Spleen (tissue), 11 donors: Measurements from ENCODE around the gene FXYD5. TPM values are rescaled to one million over a fixed set of nuclear protein-coding genes. Genes with fewer than 3 reads are reported as not detected.

Source experiments
- DNase-seq: peaks from one replicate; pipeline ENCODE4 v3.0.0-alpha.2; 2020
- H3K27ac ChIP-seq, 8 donors: fragments of 200-600 bp; sonication (generic) in 7 of 8; 1 replicate in 4 of 8; 2 replicates in 4 of 8; pipeline versions ENCODE4 v1.5.0 to v1.8.0; 2016 to 2021; ENCODE audit warnings: inconsistent platforms in 4 of 8, mild to moderate bottlenecking in 4 of 8, moderate library complexity in 1 of 8
- H3K27me3 ChIP-seq, 7 donors: fragments of 200-600 bp; sonication (generic) in 6 of 7; replicated peaks in 1 of 7; 1 replicate in 4 of 7; 2 replicates in 3 of 7; pipeline versions ENCODE4 v1.5.0 to v1.8.0; 2016 to 2021; ENCODE audit warnings: inconsistent platforms in 3 of 7, mild to moderate bottlenecking in 1 of 7
- H3K36me3 ChIP-seq, 6 donors: fragments of 200-600 bp; sonication (generic) in 5 of 6; 1 replicate in 4 of 6; 2 replicates in 2 of 6; pipeline versions ENCODE4 v1.5.0 to v1.8.0; 2016 to 2021; ENCODE audit warnings: inconsistent platforms in 2 of 6
- H3K4me1 ChIP-seq, 6 donors: fragments of 200-600 bp; sonication (generic) in 5 of 6; 1 replicate in 3 of 6; 2 replicates in 3 of 6; pipeline versions ENCODE4 v1.5.0 to v1.8.0; 2016 to 2021; ENCODE audit warnings: inconsistent platforms in 3 of 6
- H3K4me3 ChIP-seq, 8 donors: fragments of 200-600 bp; sonication (generic) in 7 of 8; 1 replicate in 4 of 8; 2 replicates in 4 of 8; pipeline versions ENCODE4 v1.5.0 to v1.8.0; 2016 to 2021; ENCODE audit warnings: inconsistent platforms in 4 of 8, mild to moderate bottlenecking in 4 of 8, moderate library complexity in 2 of 8
- H3K9me3 ChIP-seq, 8 donors: fragments of 200-600 bp; sonication (generic) in 7 of 8; 1 replicate in 4 of 8; 2 replicates in 4 of 8; pipeline versions ENCODE4 v1.5.0 to v1.8.0; 2016 to 2021; ENCODE audit warnings: inconsistent platforms in 4 of 8
- POLR2A ChIP-seq, 3 donors: fragments of 450-650 bp; IDR thresholded peaks; one replicate each; pipeline ENCODE4 v1.5.1; 2017; ENCODE audit warnings: antibody characterized with exemption in 3 of 3, mild to moderate bottlenecking in 1 of 3
- POLR2AphosphoS5 ChIP-seq, 3 donors: sonication (generic); formaldehyde crosslinking; IDR thresholded peaks; one replicate each; pipeline ENCODE4 v1.5.1; 2017; ENCODE audit warnings: antibody characterized with exemption in 3 of 3
- WGBS, 5 donors: extraction: QIAGEN DNeasy Blood & Tissue Kit in 3 of 5; methylation state at CpG; one replicate each; pipeline versions ENCODE4 v1.1.5 to v1.1.7; 2013 to 2018; 5-methylcytosine and 5-hydroxymethylcytosine counted together
- intact Hi-C: fragments of 100-400 bp; cut with DNase I; formaldehyde crosslinking; loops from one replicate; pipeline ENCODE4 v1.15.0; 2023; ENCODE audit warnings: low total_unique reads
- polyA plus RNA-seq, 3 donors: library from polyadenylated mRNA; stranded (reverse); fragments of 200-250 nt; gene quantifications; one replicate each; pipeline ENCODE4 v1.2.1, GENCODE V29; 2013
- total RNA-seq, 7 donors: library from RNA; depleted of rRNA in 3 of 7; stranded (reverse); fragments of >200 nt in 3 of 7; fragmentation: NEBNext Ultra II Directional in 4 of 7; extraction: Animal tissue kit (Norgen Biotek cat#: 25700) in 4 of 7; gene quantifications; one replicate each; pipeline versions ENCODE4 v1.1.0 to v1.2.1, GENCODE V29; 2016 to 2021
- TF ChIP-seq, protein P1 (sequence below), 11 experiments: fragments of 200-600 bp in 7 of 11; fragments of 450-650 bp in 4 of 11; sonication (generic) in 4 of 11; IDR thresholded peaks in 8 of 11; conservative IDR thresholded peaks in 3 of 11; 1 replicate in 7 of 11; 2 replicates in 4 of 11; pipeline versions ENCODE4 v1.4.0 to v1.8.0; 2016 to 2021; ENCODE audit warnings: antibody characterized with exemption in 11 of 11, inconsistent platforms in 4 of 11, mild to moderate bottlenecking in 1 of 11
- donor health status: healthy with polysubstance abuse.
- donor health status: DM: no; HTN: no; CAD: no; lungs with moderate emphysema.
- donor health status: DM: no; HTN: no; CAD: no.
- donor health status: Bipolar disorder and iron deficiency.
- donor health status: healthy.
- donor health status: DM: no; HTN: no; CAD: no.
- donor health status: DM: yes; HTN: yes; CAD: no.

Gene FXYD5
- total and polyA plus RNA-seq, 10 donors = 132 to 235 (median 175) TPM

DNA sequence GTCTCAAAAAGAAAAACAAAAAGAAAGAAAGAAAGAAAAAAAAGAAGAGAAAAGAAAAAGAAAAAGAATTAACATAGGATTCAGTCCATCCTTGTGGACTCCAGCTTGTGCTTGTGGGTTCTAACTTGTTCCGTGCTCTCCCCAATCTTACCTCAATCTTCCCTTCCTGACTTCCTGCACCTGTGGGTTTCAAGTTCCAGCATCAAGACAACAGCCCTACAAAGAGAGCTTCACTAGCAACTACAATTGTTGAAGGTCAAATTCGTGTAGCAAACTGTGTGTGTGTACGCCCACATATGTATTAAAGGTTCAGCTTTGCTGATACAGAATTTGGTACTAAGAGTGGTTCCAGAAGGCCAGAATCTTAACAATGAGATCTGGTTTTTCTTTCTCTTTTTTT, 25.3 kb downstream of the FXYD5 start:
- Histone ChIP-seq H3K4me1 (no peaks in the 10 kb centered on the region), H3K9me3 (peaks cover 0 to 15% (median 8%) of the 10 kb centered on the region in 8 donors), H3K27me3 (no peaks in the 10 kb centered on the region), H3K4me3 (no peak overlapping the region), H3K27ac (no peak overlapping the region), H3K36me3 (no peaks in the 10 kb centered on the region)
- intact Hi-C loops = no loop called here
- TF ChIP-seq, protein P1, sequence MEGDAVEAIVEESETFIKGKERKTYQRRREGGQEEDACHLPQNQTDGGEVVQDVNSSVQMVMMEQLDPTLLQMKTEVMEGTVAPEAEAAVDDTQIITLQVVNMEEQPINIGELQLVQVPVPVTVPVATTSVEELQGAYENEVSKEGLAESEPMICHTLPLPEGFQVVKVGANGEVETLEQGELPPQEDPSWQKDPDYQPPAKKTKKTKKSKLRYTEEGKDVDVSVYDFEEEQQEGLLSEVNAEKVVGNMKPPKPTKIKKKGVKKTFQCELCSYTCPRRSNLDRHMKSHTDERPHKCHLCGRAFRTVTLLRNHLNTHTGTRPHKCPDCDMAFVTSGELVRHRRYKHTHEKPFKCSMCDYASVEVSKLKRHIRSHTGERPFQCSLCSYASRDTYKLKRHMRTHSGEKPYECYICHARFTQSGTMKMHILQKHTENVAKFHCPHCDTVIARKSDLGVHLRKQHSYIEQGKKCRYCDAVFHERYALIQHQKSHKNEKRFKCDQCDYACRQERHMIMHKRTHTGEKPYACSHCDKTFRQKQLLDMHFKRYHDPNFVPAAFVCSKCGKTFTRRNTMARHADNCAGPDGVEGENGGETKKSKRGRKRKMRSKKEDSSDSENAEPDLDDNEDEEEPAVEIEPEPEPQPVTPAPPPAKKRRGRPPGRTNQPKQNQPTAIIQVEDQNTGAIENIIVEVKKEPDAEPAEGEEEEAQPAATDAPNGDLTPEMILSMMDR (IDR thresholded peaks at IDR 0.05 in 8 of 11, conservative IDR thresholded peaks at IDR 0.05 in 3 of 11) = no peak
- TF ChIP-seq POLR2A (IDR thresholded peaks at IDR 0.05) = no peak
- no peak for TF ChIP-seq POLR2AphosphoS5 (IDR thresholded peaks at IDR 0.05)
- WGBS, 5 donors = 45 to 73% (median 59%) methylated on average over 3 of the region's 3 CpGs
- DNase-seq = no peak

DNA sequence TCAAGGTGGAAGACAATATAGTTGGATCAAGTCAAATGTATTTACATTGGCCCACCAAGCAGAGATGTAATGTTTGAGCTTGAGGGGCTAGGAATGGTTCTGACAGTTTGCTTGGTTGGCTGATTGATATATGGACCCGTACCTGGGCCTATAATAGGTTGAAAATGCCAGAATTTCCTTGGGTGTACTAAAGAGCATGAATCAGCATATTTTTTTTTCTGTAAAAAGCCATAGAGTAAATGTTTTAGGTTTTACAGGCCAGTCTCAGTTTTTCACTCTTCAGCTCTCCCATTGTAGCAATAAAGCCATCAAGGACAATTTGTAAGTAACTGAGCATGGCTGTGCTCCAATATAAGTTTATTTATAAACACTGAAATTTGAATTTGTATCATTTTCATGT, 26.9 kb downstream of the FXYD5 start:
- Histone ChIP-seq H3K4me3 (no peak overlapping the region), H3K9me3 (peaks cover 0 to 15% (median 8%) of the 10 kb centered on the region in 8 donors), H3K4me1 (no peaks in the 10 kb centered on the region), H3K27ac (no peak overlapping the region), H3K36me3 (no peaks in the 10 kb centered on the region), H3K27me3 (no peaks in the 10 kb centered on the region)
- WGBS, 5 donors = 74 to 92% (median 80%) methylated on average over 1 of the region's 1 CpG
- no peak for DNase-seq
- TF ChIP-seq POLR2AphosphoS5 (IDR thresholded peaks at IDR 0.05) (no peak), POLR2A (IDR thresholded peaks at IDR 0.05) (no peak)
- TF ChIP-seq, protein P1 (IDR thresholded peaks at IDR 0.05 in 8 of 11, conservative IDR thresholded peaks at IDR 0.05 in 3 of 11) = no peak
- intact Hi-C loops = no loop called here

DNA sequence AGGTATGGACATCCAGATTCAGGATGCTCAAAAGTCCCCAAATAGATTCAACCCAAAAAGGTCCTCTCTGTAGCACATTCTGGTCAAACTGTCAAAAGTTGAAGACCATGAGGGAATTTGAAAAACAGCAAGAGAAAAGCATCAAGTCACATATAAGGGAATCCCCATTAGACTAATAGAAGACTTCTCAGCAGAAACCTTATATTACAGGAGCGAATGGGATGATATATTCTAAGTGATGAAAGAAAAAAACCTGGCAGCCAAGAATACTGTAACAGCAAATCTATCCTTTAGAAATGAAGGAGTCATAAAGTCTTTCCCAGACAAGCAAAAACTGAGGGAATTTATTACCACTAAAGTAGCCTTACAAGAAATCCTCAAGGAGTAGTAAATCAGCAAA, 29.7 kb downstream of the FXYD5 start:
- TF ChIP-seq POLR2AphosphoS5 (IDR thresholded peaks at IDR 0.05) (no peak), POLR2A (IDR thresholded peaks at IDR 0.05) (no peak)
- TF ChIP-seq, protein P1 (IDR thresholded peaks at IDR 0.05 in 8 of 11, conservative IDR thresholded peaks at IDR 0.05 in 3 of 11) = no peak
- no peaks in the 10 kb centered on the region for H3K36me3 ChIP-seq
- DNase-seq = no peak
- 84 to 97% (median 89%) methylated on average over 1 of the region's 1 CpG for WGBS, 5 donors
- H3K4me3 ChIP-seq = no peak overlapping the region
- peaks cover 0 to 13% (median 8%) of the 10 kb centered on the region in 8 donors for H3K9me3 ChIP-seq
- intact Hi-C loops = no loop called here
- H3K27ac ChIP-seq = no peak overlapping the region
- no peaks in the 10 kb centered on the region for H3K4me1 ChIP-seq
- H3K27me3 ChIP-seq = no peaks in the 10 kb centered on the region

DNA sequence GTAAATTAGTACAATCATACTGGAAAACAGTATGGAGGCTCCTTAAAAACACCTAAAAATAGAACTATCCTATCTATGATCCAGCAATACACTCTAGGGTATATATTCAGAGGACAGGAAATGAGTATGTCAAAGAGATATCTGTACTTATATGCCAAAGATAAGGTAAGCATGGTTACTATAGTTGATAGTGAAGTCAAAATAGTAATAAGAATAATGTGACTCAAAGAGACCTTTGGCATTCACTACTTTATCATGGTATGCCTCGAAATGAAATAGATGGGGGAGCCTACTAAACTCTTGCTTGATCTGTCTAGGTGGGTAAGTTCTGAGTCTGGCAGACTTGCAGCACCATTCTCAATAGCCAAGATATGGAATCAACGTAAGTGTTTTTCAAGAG, 30.3 kb downstream of the FXYD5 start:
- intact Hi-C loops = no loop called here
- Histone ChIP-seq H3K27ac (no peak overlapping the region), H3K27me3 (no peaks in the 10 kb centered on the region), H3K4me3 (no peak overlapping the region), H3K9me3 (peaks cover 0 to 13% (median 8%) of the 10 kb centered on the region in 8 donors), H3K4me1 (no peaks in the 10 kb centered on the region), H3K36me3 (no peaks in the 10 kb centered on the region)
- WGBS, 5 donors = 65 to 89% (median 72%) methylated on average over 2 of the region's 2 CpGs
- TF ChIP-seq, protein P1 (IDR thresholded peaks at IDR 0.05 in 8 of 11, conservative IDR thresholded peaks at IDR 0.05 in 3 of 11) = no peak
- TF ChIP-seq POLR2AphosphoS5 (IDR thresholded peaks at IDR 0.05) (no peak), POLR2A (IDR thresholded peaks at IDR 0.05) (no peak)
- no peak for DNase-seq
